HCT116 (cell line): ENCODE data around the gene SEMA3G. TPM values are rescaled to one million over a fixed set of nuclear protein-coding genes. Genes with fewer than 3 reads are reported as not detected.

Experiments
- ATAC-seq: fragments of 200-7000 bp; cut with Tn5 transposase; 2 replicates; pipeline ENCODE4 v1.9.1; 2020; ENCODE audit warnings: mild to moderate bottlenecking, moderate library complexity
- BruUV-seq: library from RNA; stranded (reverse); fragments of 400-500 nt; replicated peaks from 2 replicates; lab custom pipeline; 2021; lab: Mats Ljungman, UMichigan
- CTCF ChIA-PET: fragments of 300-600 bp; sonication (Branson Sonifier 250); formaldehyde crosslinking; loops from one replicate; lab custom pipeline; 2021; ENCODE audit warnings: antibody characterized with exemption; lab: Charles Lee
- POLR2A ChIA-PET: fragments of 300-600, 350-600 bp; sonication (Branson Sonifier 250); formaldehyde crosslinking; loops from one replicate; lab custom pipeline; 2021; ENCODE audit warnings: antibody characterized with exemption; lab: Charles Lee
- RAD21 ChIA-PET, 2 experiments: fragments of 300-600 bp; sonication (Branson Sonifier 250); formaldehyde crosslinking; loops; one replicate each; lab custom pipeline; 2023; ENCODE audit warnings: low total read pairs in 2 of 2; ENCODE audit not compliant: uncharacterized antibody in 2 of 2, unreplicated experiment in 2 of 2, low non-redundant PET in 1 of 2; lab: Charles Lee
- DNase-seq: peaks from one replicate; pipeline ENCODE4 v3.0.0-alpha.2; 2010; ENCODE audit warnings: low read depth, low spot score
- H2AFZ ChIP-seq: fragments of 200-600 bp; shearing (Covaris generic), sonication (generic); 2 replicates; pipeline ENCODE4 v1.6.1; 2017; ENCODE audit warnings: low read depth, mixed run types, mixed read lengths, antibody characterized with exemption, low read length; ENCODE audit not compliant: poor library complexity, severe bottlenecking
- H3K27ac ChIP-seq: 2 replicates; pipeline ENCODE4 v1.5.1; 2012; ENCODE audit warnings: low read depth, low read length
- H3K27me3 ChIP-seq: fragments of 200-600 bp; sonication (generic); 2 replicates; pipeline ENCODE4 v1.6.1; 2016; ENCODE audit warnings: mixed run types, low read length, mixed read lengths; ENCODE audit not compliant: insufficient read depth
- H3K36me3 ChIP-seq, 2 experiments: fragments of 200-500 bp in 1 of 2; fragments of 200-600 bp in 1 of 2; sonication (Bioruptor generic) in 1 of 2; sonication (generic) in 1 of 2; 2 replicates each; pipeline versions ENCODE4 v1.5.1 to v1.6.1; 2014 to 2016; ENCODE audit warnings: low read length in 2 of 2, inconsistent platforms in 1 of 2, mixed read lengths in 1 of 2, mixed run types in 1 of 2; ENCODE audit not compliant: insufficient read depth in 2 of 2, control insufficient read depth in 1 of 2
- H3K4me1 ChIP-seq, 2 experiments: fragments of 200-600 bp in 1 of 2; sonication (generic) in 1 of 2; 2 replicates each; pipeline versions ENCODE4 v1.5.1 to v1.6.1; 2012 to 2017; ENCODE audit warnings: low read length in 2 of 2, inconsistent platforms in 1 of 2, mild to moderate bottlenecking in 1 of 2, mixed read lengths in 1 of 2, mixed run types in 1 of 2, moderate library complexity in 1 of 2; ENCODE audit not compliant: insufficient read depth in 2 of 2, control insufficient read depth in 1 of 2
- H3K4me2 ChIP-seq: fragments of 200-600 bp; sonication (generic); 2 replicates; pipeline ENCODE4 v1.6.1; 2017; ENCODE audit warnings: mixed run types, low read length, mixed read lengths
- H3K4me3 ChIP-seq, 2 experiments: fragments of 200-600 bp in 1 of 2; sonication (generic) in 1 of 2; replicated peaks in 1 of 2; 2 replicates each; pipeline ENCODE4 v1.5.1; 2011 to 2016; ENCODE audit warnings: low read length in 2 of 2, control low read depth in 1 of 2, low read depth in 1 of 2, mild to moderate bottlenecking in 1 of 2, mixed read lengths in 1 of 2, mixed run types in 1 of 2
- H3K79me2 ChIP-seq: fragments of 200-600 bp; sonication (generic); 2 replicates; pipeline ENCODE4 v1.6.1; 2017; ENCODE audit warnings: mild to moderate bottlenecking, mixed run types, low read length, moderate library complexity, mixed read lengths; ENCODE audit not compliant: insufficient read depth
- H3K9ac ChIP-seq: fragments of 200-600 bp; sonication (generic); 2 replicates; pipeline ENCODE4 v1.6.1; 2016; ENCODE audit warnings: low read length, mixed read lengths
- H3K9me2 ChIP-seq: fragments of 200-600 bp; sonication (generic), shearing (Covaris generic); 2 replicates; pipeline ENCODE4 v1.6.1; 2017; ENCODE audit warnings: mixed run types, mild to moderate bottlenecking, moderate library complexity; ENCODE audit not compliant: insufficient read depth
- H3K9me3 ChIP-seq, 2 experiments: fragments of 200-500 bp in 1 of 2; fragments of 200-600 bp in 1 of 2; sonication (Bioruptor generic) in 1 of 2; sonication (generic) in 1 of 2; 2 replicates each; pipeline ENCODE4 v1.6.1; 2014 to 2017; ENCODE audit warnings: low read length in 2 of 2, mixed read lengths in 2 of 2, inconsistent platforms in 1 of 2, low read depth in 1 of 2, mild to moderate bottlenecking in 1 of 2, mixed run types in 1 of 2, moderate library complexity in 1 of 2; ENCODE audit not compliant: control insufficient read depth in 1 of 2, insufficient read depth in 1 of 2
- H4K20me1 ChIP-seq: fragments of 200-600 bp; sonication (generic), shearing (Covaris generic); 2 replicates; pipeline ENCODE4 v1.6.1; 2017; ENCODE audit warnings: mixed run types, mild to moderate bottlenecking, moderate library complexity; ENCODE audit not compliant: insufficient read depth
- CEBPB ChIP-seq: IDR thresholded peaks from 2 replicates; pipeline ENCODE4 v1.6.1; 2012; ENCODE audit warnings: low read depth
- CTCF ChIP-seq, 3 experiments: fragments of 200-600 bp in 1 of 3; sonication (generic) in 1 of 3; IDR thresholded peaks in 2 of 3; conservative IDR thresholded peaks in 1 of 3; 2 replicates each; pipeline ENCODE4 v1.5.1; 2012 to 2017; ENCODE audit warnings: low read depth in 2 of 3, low read length in 2 of 3, antibody characterized with exemption in 1 of 3, borderline replicate concordance in 1 of 3, control low read depth in 1 of 3, mild to moderate bottlenecking in 1 of 3, mixed read lengths in 1 of 3, mixed run types in 1 of 3, moderate library complexity in 1 of 3; ENCODE audit not compliant: insufficient read depth in 1 of 3
- ELF1 ChIP-seq: IDR thresholded peaks from 2 replicates; pipeline ENCODE4 v1.6.1; 2012; ENCODE audit warnings: low read depth, borderline replicate concordance
- EZH2 ChIP-seq: fragments of 200-600 bp; sonication (generic); IDR thresholded peaks from 2 replicates; pipeline ENCODE4 v1.6.1; 2017; ENCODE audit warnings: antibody characterized with exemption, mixed run types
- EZH2phosphoT487 ChIP-seq: fragments of 200-600 bp; IDR thresholded peaks from 2 replicates; pipeline ENCODE4 v1.6.1; 2018; ENCODE audit warnings: antibody characterized with exemption, borderline replicate concordance
- FOSL1 ChIP-seq: IDR thresholded peaks from 2 replicates; pipeline ENCODE4 v1.6.1; 2012; ENCODE audit warnings: low read depth
- MAX ChIP-seq: IDR thresholded peaks from 2 replicates; pipeline ENCODE4 v1.6.1; 2012
- POLR2A ChIP-seq: IDR thresholded peaks from 2 replicates; pipeline ENCODE4 v1.7.0; 2011; ENCODE audit warnings: borderline replicate concordance; ENCODE audit not compliant: insufficient read depth, insufficient read length; ENCODE audit errors: extremely low read depth
- REST ChIP-seq: IDR thresholded peaks from 2 replicates; pipeline ENCODE4 v1.6.1; 2012; ENCODE audit warnings: low read depth
- YY1 ChIP-seq: IDR thresholded peaks from 2 replicates; pipeline ENCODE4 v1.6.1; 2011; ENCODE audit warnings: low read length, low read depth, moderate library complexity, mild to moderate bottlenecking; ENCODE audit not compliant: insufficient replicate concordance; ENCODE audit errors: extremely low read depth
- ZBTB33 ChIP-seq: IDR thresholded peaks from 2 replicates; pipeline ENCODE4 v1.6.1; 2011; ENCODE audit warnings: mild to moderate bottlenecking, low read length, moderate library complexity; ENCODE audit not compliant: insufficient replicate concordance; ENCODE audit errors: extremely low read depth
- ZFX ChIP-seq: fragments of 450-650 bp; IDR thresholded peaks from 2 replicates; pipeline ENCODE4 v1.6.1; 2017
- ZNF274 ChIP-seq: fragments of 200-500 bp; sonication (Bioruptor generic); IDR thresholded peaks from 2 replicates; pipeline ENCODE4 v1.6.1; 2014; ENCODE audit warnings: mild to moderate bottlenecking, low read depth, low read length, inconsistent platforms
- intact Hi-C: fragments of 100-400 bp; cut with micrococcal nuclease; formaldehyde crosslinking; loops from 2 replicates; pipeline ENCODE4 v1.10.0; 2022
- total RNA-seq: library from RNA; stranded (reverse); gene quantifications from one replicate; pipeline ENCODE4 v1.2.1, GENCODE V29; 2021; ENCODE audit not compliant: unreplicated experiment

SEMA3G gene
- total RNA-seq, 1 experiment from 2014 or later = 4.2 TPM

GRCh38 chr3:52399593-52399992 is 45.3 kb downstream of the SEMA3G start:
- POLR2A ChIA-PET = no interaction called here
- H3K27ac ChIP-seq = no peak overlapping the region
- no peaks in the 10 kb centered on the region for H3K27me3 ChIP-seq
- no peak for DNase-seq
- ATAC-seq = peak; percentile 10; the same call in 1 of the 2 replicates
- CTCF ChIA-PET = no interaction called here
- no peaks in the 10 kb centered on the region for H4K20me1 ChIP-seq
- RAD21 ChIA-PET = no interaction called here
- H3K4me1 ChIP-seq = no peaks in the 10 kb centered on the region
- no peak overlapping the region for H3K9ac ChIP-seq
- H3K9me3 ChIP-seq = no peaks in the 10 kb centered on the region
- intact Hi-C loops = no loop called here
- H2AFZ ChIP-seq = no peak overlapping the region
- no peak for TF ChIP-seq FOSL1
- TF ChIP-seq EZH2 = no peak
- TF ChIP-seq ZNF274 = no peak
- TF ChIP-seq ELF1 = no peak
- no peak for TF ChIP-seq MAX
- TF ChIP-seq POLR2A = no peak
- TF ChIP-seq CEBPB = no peak
- BruUV-seq = no TSS peak
- no peaks in the 10 kb centered on the region for H3K79me2 ChIP-seq
- no peak overlapping the region for H3K4me3 ChIP-seq
- peaks cover 7 to 31% of the 10 kb centered on the region in 2 experiments; a peak in 3 of 4 replicates for H3K36me3 ChIP-seq
- H3K9me2 ChIP-seq = no peaks in the 10 kb centered on the region
- no peak overlapping the region for H3K4me2 ChIP-seq

GRCh38 chr3:52399131-52399530 is 45.8 kb downstream of the SEMA3G start:
- Histone ChIP-seq H3K4me2 (no peak overlapping the region), H3K27ac (no peak overlapping the region), H3K79me2 (no peaks in the 10 kb centered on the region), H3K9ac (no peak overlapping the region), H2AFZ (no peak overlapping the region), H3K9me2 (no peaks in the 10 kb centered on the region), H3K36me3 (peaks cover 4 to 26% of the 10 kb centered on the region in 2 experiments; a peak in 3 of 4 replicates), H4K20me1 (no peaks in the 10 kb centered on the region), H3K9me3 (no peaks in the 10 kb centered on the region), H3K4me1 (no peaks in the 10 kb centered on the region), H3K27me3 (no peaks in the 10 kb centered on the region), H3K4me3 (no peak overlapping the region)
- DNase-seq (no peak), ATAC-seq (peak; percentile 18; the same call in 1 of the 2 replicates)
- intact Hi-C loops = no loop called here
- RAD21 ChIA-PET = no interaction called here
- POLR2A ChIA-PET = no interaction called here
- CTCF ChIA-PET = no interaction called here
- no TSS peak for BruUV-seq
- no peak for TF ChIP-seq ZFX
- TF ChIP-seq YY1 = no peak
- no peak for TF ChIP-seq ZBTB33
- no peak for TF ChIP-seq ELF1
- no peak for TF ChIP-seq EZH2phosphoT487
- TF ChIP-seq REST = no peak
- no peak for TF ChIP-seq CTCF (IDR thresholded peaks at IDR 0.05 in 2 of 3, conservative IDR thresholded peaks at IDR 0.05 in 1 of 3; ENCODE audit: borderline replicate concordance in 1 of 3, insufficient read depth in 1 of 3, low read depth in 2 of 3, low read length in 2 of 3)
- TF ChIP-seq FOSL1 = no peak
